Stimulated activated CD8-positive, alpha-beta memory T cell treated with anti-CD3 and anti-CD28 coated beads, Interleukin-2, amount 100 ng/mL, for 48 hours (primary cell): ENCODE measurements around the gene MBTPS2.
"Not testable (repeated sequence)": the region's sequence is repeated elsewhere in the genome, so short reads cannot be mapped to it uniquely, and the experiment has no call there.

Experiments
- DNase-seq, 2 donors: peaks; one replicate each; pipeline ENCODE4 v3.0.0-alpha.2; 2020; ENCODE audit warnings: low read depth in 2 of 2

MBTPS2 gene

DNA sequence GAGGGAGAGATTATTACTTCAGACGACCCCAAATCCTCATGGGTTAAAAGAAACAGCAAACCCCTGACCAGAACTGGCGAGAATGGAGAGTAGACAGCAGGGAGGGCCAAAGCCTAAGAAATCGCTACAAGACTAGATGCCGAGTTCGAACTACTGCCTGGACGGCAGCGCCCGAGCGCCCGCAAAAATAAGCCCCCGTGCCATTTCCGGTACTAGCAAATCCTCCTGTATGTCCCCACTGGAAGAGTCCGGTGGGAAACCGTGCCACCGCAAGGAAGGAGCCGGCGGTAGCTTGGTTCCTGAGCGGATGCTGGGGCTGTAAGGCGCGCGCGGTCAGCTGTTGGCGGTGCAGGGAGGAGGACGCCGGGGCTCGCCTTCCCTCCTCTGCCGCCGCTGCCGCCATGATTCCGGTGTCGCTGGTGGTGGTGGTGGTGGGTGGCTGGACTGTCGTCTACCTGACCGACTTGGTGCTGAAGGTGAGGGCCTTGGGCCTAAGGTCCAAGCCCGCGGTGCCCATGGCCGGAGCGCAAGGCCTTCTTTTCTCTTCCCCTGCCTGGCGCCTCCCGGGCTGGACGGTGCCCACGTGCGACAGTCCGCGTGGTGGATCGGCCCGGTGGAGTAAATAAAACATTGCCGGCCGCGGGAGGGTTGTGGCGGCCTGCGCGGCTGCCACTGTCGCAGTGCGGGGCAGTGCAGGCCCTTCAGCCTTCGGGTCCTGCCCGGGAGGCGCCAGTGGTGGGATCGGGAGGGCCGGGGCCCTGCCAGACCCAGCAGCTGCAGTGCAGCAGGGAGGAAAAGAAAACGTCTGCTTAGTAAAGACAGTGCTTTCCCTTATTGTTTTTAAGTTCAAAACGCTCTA is at the start of gene MBTPS2:
Gene MBTPS2, plus strand, starts transcription at position 284 of the 859 bp plus-strand sequence. Its CDS starts 118 bp downstream, at position 402.
- DNase-seq, result peak; percentile 60 to 67

GRCh38 chrX:21798677-21799219 is 40.7 kb upstream of the MBTPS2 start:
- DNase-seq, result no peak

- DNase-seq, result no peak
Observed at GRCh38 chrX:21799767-21800166, 39.6 kb upstream of the MBTPS2 start.

- no peak for DNase-seq
Observed at GRCh38 chrX:21800344-21800770, 39.1 kb upstream of the MBTPS2 start.

- DNase-seq, result no peak
Observed at GRCh38 chrX:21802054-21802670, 37.3 kb upstream of the MBTPS2 start.

GRCh38 chrX:21802839-21803238 is 36.6 kb upstream of the MBTPS2 start:
- DNase-seq, result no peak

- DNase-seq, result no peak
Observed at GRCh38 chrX:21806691-21807090, 32.7 kb upstream of the MBTPS2 start.

- DNase-seq, result no peak
Observed at GRCh38 chrX:21811832-21812231, 27.6 kb upstream of the MBTPS2 start.

- no peak for DNase-seq
Observed at GRCh38 chrX:21812628-21813027, 26.8 kb upstream of the MBTPS2 start.

- DNase-seq, result no peak
Observed at GRCh38 chrX:21813612-21814368, 25.6 kb upstream of the MBTPS2 start.

GRCh38 chrX:21816136-21816535 is 23.3 kb upstream of the MBTPS2 start:
- DNase-seq, result no peak

DNA sequence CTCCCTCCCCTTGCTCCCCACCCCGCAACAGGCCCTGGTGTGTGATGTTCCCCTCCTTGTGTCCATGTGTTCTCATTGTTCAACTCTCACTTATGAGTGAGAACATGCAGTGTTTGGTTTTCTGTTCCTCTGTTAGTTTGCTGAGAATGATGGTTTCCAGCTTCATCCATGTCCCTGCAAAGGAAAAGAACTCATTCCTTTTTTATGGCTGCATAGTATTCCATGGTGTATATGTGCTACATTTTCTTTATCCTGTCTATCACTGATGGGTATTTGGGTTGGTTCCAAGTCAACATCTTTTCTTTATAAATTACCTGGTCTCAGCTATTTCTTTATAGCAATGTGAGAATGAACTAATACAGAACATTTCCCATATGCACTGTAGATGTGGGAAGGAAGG is 19.2 kb upstream of the MBTPS2 start:
- not testable (repeated sequence) for DNase-seq

DNA sequence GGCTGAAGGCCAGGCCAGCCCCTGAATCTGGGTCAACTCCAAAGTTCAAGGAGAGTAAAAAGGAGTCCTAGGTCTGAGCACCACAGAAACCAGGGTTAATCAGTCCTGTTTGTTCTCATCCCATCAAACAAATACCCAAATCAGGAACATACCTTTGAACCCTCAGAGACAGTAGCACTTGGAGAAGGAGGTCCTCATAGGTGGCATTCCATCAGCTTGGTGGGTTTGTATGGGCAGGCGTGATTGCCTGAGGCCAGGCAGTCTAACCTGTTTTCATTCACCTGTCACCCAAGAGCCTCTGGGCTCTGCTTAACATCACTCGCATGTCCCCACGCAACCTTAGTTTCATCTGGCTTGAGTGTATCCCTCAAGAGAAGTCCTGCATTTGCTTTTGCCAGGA is 17.5 kb upstream of the MBTPS2 start:
- no peak for DNase-seq

GRCh38 chrX:21831496-21831895 is 7.9 kb upstream of the MBTPS2 start:
- DNase-seq, result no peak

DNA sequence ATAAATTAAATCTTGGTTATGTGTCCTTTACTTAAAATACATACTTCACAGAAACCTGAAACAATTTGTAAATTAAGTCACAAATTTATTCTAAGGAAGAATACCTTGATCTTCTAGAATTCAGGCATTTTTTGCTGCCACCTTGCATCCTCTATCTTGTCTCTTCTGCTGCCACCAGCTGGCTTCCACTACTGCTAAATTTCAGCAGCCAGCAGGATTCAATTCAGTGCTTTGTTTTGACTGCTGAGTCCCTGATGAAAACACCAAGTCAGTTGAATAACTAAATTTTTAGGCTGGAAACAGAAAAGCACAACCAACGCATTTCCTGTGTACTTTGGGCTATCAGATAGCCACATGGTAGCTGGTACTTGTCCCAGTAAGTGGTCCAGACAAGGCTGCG is 2.4 kb upstream of the MBTPS2 start:
- no peak for DNase-seq

DNA sequence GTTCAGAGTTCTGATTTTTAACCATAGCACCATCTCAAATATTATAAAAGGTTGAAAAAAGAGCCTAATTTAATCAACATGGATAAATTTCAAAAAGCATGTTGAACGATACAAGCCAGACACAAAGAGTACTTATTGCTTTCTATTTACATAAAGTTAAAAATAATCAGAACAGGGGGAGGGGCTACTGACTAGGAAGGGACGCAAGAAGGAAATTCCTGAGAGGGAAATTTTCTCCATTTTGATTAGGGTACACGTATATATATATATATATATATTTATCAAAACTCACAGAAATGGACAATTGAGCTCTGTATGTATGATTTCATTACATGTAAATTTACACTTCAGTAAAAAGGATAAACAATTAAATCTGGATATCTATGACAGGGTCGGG is 482 bp upstream of the MBTPS2 start:
- no peak for DNase-seq

DNA sequence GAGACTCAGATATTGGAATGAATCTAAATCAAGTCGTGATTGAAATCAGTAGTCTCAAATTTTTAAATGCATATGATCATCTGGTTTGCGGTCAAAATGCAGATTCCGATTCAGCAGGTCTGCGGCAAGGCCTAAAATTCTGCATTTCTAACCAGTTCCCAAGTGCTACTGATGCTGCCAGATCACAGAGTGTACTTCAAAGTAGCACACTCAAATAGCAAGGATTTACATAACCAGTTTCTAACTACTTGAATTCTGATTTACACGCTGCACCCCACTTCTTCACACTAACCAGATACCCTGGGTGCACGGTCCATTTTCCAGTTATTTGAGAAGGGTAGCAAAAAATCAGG is 752 bp downstream of the MBTPS2 start:
- DNase-seq, result no peak

GRCh38 chrX:21843179-21843578 is 3.8 kb downstream of the MBTPS2 start:
- no peak for DNase-seq

GRCh38 chrX:21845096-21845495 is 5.7 kb downstream of the MBTPS2 start:
- DNase-seq, result no peak

DNA sequence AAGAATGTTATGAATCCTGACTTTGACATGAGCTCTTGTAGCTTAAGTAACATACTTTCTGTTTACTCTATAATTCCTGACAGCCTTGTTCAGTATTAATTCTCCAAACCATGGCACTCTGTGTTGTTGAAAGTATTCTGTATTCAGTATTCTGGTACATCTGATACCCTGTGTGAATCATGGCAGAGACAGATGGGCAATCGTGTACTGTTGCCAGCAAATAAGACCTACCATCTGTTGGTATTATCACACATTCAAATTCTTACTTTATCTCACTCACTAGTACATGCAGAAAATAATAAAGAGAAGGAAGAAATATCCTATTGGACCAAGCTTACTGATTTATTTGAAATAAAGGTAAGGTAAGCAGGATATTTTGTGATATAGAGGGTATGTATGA is 7.9 kb downstream of the MBTPS2 start:
- DNase-seq, result no peak

DNA sequence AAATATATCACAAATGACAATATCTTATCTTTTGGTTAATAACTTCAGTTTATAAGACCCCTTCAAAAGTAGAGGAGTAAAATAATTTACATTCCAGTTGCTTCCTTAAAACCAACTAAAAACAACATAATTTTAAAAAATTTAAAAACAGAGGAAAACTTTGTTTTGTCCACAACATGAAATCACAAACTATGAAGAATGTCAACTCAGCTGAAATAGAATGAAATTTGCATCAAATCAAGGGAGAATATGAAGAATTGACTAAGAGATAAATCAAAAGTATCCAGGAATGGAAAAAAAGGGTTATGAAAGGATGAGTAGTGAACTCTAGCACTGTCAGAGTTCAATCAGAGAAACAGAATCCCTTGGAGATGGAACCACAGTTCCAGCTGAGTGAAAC is 14.2 kb downstream of the MBTPS2 start:
- DNase-seq, result no peak

GRCh38 chrX:21855937-21856415 is 16.6 kb downstream of the MBTPS2 start, which contains the start of gene YY2:
Gene YY2 (plus strand): TSS chrX:21855987. CDS start chrX:21856485, 498 bp downstream.
- DNase-seq, result no peak
